NCI-H1092 (cell line): ENCODE measurements around the gene EXOSC3.

Source experiments
- DNase-seq: peaks from one replicate; lab custom pipeline; 2025; lab: John Stamatoyannopoulos, UW

EXOSC3 gene

GRCh38 chr9:37732086-37732741 lies 52.6 kb downstream of the EXOSC3 start:
- peak; percentile 47 for DNase-seq

DNA sequence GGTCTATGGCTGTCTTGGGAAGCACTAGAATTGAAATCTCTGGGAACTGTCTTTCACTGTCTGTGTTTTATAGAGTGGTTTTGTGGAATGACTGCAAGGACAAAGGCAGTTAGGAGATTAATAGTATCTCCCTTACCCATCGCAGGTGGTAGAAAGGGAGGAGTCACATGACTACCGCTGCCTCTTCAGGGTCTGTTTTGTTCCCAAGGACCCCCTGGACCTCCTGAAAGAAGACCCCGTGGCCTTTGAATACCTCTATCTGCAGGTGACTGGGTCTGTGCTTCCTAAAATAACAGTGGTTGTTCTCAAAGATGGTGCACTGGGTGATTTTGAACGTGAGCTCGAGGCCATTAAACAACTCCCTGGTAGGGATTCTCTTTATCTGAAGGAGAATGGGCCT lies 54.0 kb downstream of the EXOSC3 start:
- no peak for DNase-seq

- DNase-seq, result no peak
These were observed 54.6 kb downstream of the EXOSC3 start for GRCh38 chr9:37730256-37730655.
